ENCODE results near the gene ACAN.

The ACAN gene

GRCh38 chr15:88802250-88802990 lies 816 bp upstream of the ACAN start:
- no peak for DNase-seq (ENCODE audit: low read depth in 2 of 2)

GRCh38 chr15:88802991-88803240 lies 320 bp upstream of the ACAN start:
- DNase-seq (ENCODE audit: low read depth in 2 of 2) = no peak

- DNase-seq (ENCODE audit: low read depth in 2 of 2) = no peak
These were observed 648 bp downstream of the ACAN start for GRCh38 chr15:88803920-88804247.

GRCh38 chr15:88804257-88804656 lies 1.0 kb downstream of the ACAN start:
- no peak for DNase-seq (ENCODE audit: low read depth in 2 of 2)

GRCh38 chr15:88805031-88805780 lies 2.0 kb downstream of the ACAN start:
- no peak for DNase-seq (ENCODE audit: low read depth in 2 of 2)

GRCh38 chr15:88810446-88810845 lies 7.2 kb downstream of the ACAN start:
- DNase-seq (ENCODE audit: low read depth in 2 of 2) = no peak

GRCh38 chr15:88812133-88812532 lies 8.9 kb downstream of the ACAN start:
- DNase-seq (ENCODE audit: low read depth in 2 of 2) = no peak

- DNase-seq (ENCODE audit: low read depth in 2 of 2) = no peak
These were observed 10.7 kb downstream of the ACAN start for GRCh38 chr15:88813960-88814359.

GRCh38 chr15:88814393-88814792 lies 11.2 kb downstream of the ACAN start:
- DNase-seq (ENCODE audit: low read depth in 2 of 2) = no peak

- no peak for DNase-seq (ENCODE audit: low read depth in 2 of 2)
These were observed 15.7 kb downstream of the ACAN start for GRCh38 chr15:88818920-88819319.

- no peak for DNase-seq (ENCODE audit: low read depth in 2 of 2)
These were observed 18.8 kb downstream of the ACAN start for GRCh38 chr15:88821993-88822392.

GRCh38 chr15:88828791-88829190 lies 25.6 kb downstream of the ACAN start:
- no peak for DNase-seq (ENCODE audit: low read depth in 2 of 2)

GRCh38 chr15:88830016-88830415 lies 26.8 kb downstream of the ACAN start:
- DNase-seq (ENCODE audit: low read depth in 2 of 2) = no peak

GRCh38 chr15:88832820-88833730 lies 29.8 kb downstream of the ACAN start:
- no peak for DNase-seq (ENCODE audit: low read depth in 2 of 2)

GRCh38 chr15:88833731-88834100 lies 30.5 kb downstream of the ACAN start:
- DNase-seq (ENCODE audit: low read depth in 2 of 2) = no peak

GRCh38 chr15:88834211-88834812 lies 31.1 kb downstream of the ACAN start:
- DNase-seq (ENCODE audit: low read depth in 2 of 2) = no peak

- DNase-seq (ENCODE audit: low read depth in 2 of 2) = no peak
These were observed 31.9 kb downstream of the ACAN start for GRCh38 chr15:88835119-88835518.

- DNase-seq (ENCODE audit: low read depth in 2 of 2) = no peak
These were observed 32.4 kb downstream of the ACAN start for GRCh38 chr15:88835646-88836045.

- no peak for DNase-seq (ENCODE audit: low read depth in 2 of 2)
These were observed 35.4 kb downstream of the ACAN start for GRCh38 chr15:88838667-88839066.

GRCh38 chr15:88839146-88839545 lies 35.9 kb downstream of the ACAN start:
- DNase-seq (ENCODE audit: low read depth in 2 of 2) = no peak

- DNase-seq (ENCODE audit: low read depth in 2 of 2) = no peak
These were observed 36.7 kb downstream of the ACAN start for GRCh38 chr15:88839961-88840360.

- DNase-seq (ENCODE audit: low read depth in 2 of 2) = no peak
These were observed 38.0 kb downstream of the ACAN start for GRCh38 chr15:88841236-88841635.

All from stimulated activated CD4-positive, alpha-beta T cell treated with anti-CD3 and anti-CD28 coated beads, Interleukin-1b, Interleukin-23, amount 100 ng/mL, for 1 hour (primary cell).